Measurements from ENCODE around the gene RETREG2. TPM values are rescaled to one million over a fixed set of nuclear protein-coding genes. Genes with fewer than 3 reads are reported as not detected.
A peak's percentile ranks its signal among the peaks of the same experiment; 100 is the strongest.

Gene RETREG2
- total and polyA plus RNA-seq, 4 experiments from 2014 or later = 76.5 to 128 (median 103) TPM

DNA sequence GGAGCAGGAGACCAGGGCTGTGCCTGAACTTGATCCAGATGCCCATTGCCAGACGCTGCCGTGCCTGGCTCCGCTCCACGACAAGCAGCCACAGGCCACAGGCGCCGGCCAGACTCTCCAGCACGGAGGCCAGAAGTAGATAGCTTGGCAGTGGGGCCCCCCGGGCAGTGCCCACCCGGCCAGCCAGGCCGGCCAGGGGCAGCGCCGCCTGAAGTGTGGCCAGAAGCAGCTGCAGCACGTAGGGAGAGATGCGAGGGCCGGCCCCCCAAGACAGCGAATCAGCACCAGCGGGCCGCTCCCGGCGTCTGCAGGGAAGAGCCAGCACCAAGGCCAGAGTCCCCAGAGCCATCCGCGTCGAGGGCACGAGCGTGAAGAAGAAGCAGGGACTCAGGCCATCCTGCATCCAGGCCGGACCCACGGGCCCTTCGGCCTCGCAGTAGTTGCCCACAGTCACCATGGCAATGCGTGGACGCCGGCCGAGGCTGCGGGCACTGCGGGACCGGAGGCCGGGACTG lies 40.2 kb downstream of the RETREG2 start:
- H3K9me3 Mint-ChIP-seq = no peaks in the 10 kb centered on the region
- peak overlapping the region; percentile 53 for H3K27ac ChIP-seq (ENCODE audit: low read depth, low read length)
- peaks cover 29% of the 10 kb centered on the region for H3K36me3 ChIP-seq (ENCODE audit: insufficient read depth, low read length)
- peak in 3 of 5 donors; percentile 28 to 51 (median 37) for DNase-seq
- peak overlapping the region; percentile 81 to 93 (median 84) for H3K4me3 Mint-ChIP-seq
- ChIA-PET CTCF (ENCODE audit: partially characterized antibody) (interaction anchor here (1.0 to 14.5 kb wide), 7 partner anchors 9 to 76 kb away, joined by 3 to 253 read pairs (median 4); partner anchors contain the start of genes CNPPD1, GLB1L, NHEJ1 and RETREG2), POLR2A (ENCODE audit: partially characterized antibody) (interaction anchor here (0.7 to 15.3 kb wide), 14 partner anchors 10 to 77 kb away, joined by 3 to 424 read pairs (median 22); partner anchors contain the start of genes ANKZF1, ATG9A, CNPPD1 and DNAJB2)
- no peaks in the 10 kb centered on the region for H3K9me3 ChIP-seq (ENCODE audit: control insufficient read depth in 1 of 2, low read length in 2 of 2)
- peaks cover 10 to 29% of the 10 kb centered on the region in 2 donors for H3K36me3 Mint-ChIP-seq
- peak overlapping the region; percentile 49 to 68 for H3K4me3 ChIP-seq (ENCODE audit: low read length in 2 of 2)
- H3K4me1 Mint-ChIP-seq = peaks cover 8 to 25% (median 19%) of the 10 kb centered on the region in 4 donors
- intact Hi-C loops (cut with micrococcal nuclease) = loop anchor here (2.0 to 10.0 kb wide), 3 partner anchors 47 to 163 kb away; partner anchors contain the start of genes NHEJ1 and SLC23A3
- peak overlapping the region; percentile 74 to 96 (median 88) for H3K27ac Mint-ChIP-seq
- H3K27me3 ChIP-seq (ENCODE audit: insufficient read depth, low read length) = no peaks in the 10 kb centered on the region
- peaks cover 24% of the 10 kb centered on the region for H3K4me1 ChIP-seq (ENCODE audit: insufficient read depth, low read length)
- no peaks in the 10 kb centered on the region for H3K27me3 Mint-ChIP-seq

DNA sequence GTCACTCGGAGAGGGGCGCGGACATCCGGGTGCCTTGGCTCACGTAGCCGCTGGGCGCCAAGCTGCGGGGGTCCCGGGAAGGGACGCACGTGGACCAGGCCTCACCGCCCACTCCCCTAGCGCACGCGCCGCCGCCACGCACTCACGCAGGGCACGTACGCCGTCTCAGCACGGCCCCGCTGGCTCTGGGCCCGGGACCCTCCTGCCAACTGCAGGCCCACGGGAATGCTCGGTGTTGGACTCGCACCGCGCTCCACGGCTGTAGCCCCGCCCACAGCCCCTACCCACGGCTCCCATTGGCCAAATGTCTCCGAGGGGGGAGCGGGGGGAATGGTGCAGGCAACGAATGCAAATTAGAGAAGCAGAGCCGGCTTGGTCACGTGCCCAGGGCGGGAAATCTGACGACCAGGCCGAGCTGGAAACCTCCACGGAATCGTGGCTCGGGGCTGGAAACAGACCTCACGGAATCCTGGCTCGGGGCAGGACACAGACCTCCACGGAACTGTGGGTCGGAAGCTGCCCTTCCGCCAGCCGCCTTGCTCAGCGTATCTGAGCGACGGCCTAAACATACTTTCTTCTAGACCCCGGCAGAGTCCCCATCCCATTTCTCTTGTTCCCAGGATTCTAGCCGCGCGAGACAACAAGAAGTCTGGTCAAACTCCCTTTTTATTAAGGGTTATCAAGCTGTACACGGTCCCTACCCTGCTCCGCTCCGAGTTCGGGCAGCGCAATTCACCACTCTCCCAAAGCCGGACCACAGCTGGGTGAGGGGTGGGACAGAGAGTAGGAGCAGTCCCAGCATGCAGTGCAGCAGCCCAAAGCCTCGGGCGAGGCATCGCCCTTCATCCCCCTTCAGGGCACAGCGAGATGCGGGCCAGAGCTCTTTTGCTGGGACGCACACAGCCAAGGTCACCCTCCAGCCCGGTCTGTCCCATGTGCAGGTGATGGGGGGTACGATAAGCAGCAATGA lies 40.9 kb downstream of the RETREG2 start, which contains the start of gene ABCB6:
Gene ABCB6, minus strand, starts transcription at position 227 of the 970 bp plus-strand sequence. CDS start 285 bp downstream, outside the sequence.
- H3K4me3 ChIP-seq (ENCODE audit: low read length in 2 of 2) = peak within 1 kb of the TSS; percentile 49 to 68
- Mint-ChIP-seq H3K4me1 (peaks cover 8 to 25% (median 19%) of the 10 kb centered on the region in 4 donors), H3K9me3 (no peaks in the 10 kb centered on the region)

DNA sequence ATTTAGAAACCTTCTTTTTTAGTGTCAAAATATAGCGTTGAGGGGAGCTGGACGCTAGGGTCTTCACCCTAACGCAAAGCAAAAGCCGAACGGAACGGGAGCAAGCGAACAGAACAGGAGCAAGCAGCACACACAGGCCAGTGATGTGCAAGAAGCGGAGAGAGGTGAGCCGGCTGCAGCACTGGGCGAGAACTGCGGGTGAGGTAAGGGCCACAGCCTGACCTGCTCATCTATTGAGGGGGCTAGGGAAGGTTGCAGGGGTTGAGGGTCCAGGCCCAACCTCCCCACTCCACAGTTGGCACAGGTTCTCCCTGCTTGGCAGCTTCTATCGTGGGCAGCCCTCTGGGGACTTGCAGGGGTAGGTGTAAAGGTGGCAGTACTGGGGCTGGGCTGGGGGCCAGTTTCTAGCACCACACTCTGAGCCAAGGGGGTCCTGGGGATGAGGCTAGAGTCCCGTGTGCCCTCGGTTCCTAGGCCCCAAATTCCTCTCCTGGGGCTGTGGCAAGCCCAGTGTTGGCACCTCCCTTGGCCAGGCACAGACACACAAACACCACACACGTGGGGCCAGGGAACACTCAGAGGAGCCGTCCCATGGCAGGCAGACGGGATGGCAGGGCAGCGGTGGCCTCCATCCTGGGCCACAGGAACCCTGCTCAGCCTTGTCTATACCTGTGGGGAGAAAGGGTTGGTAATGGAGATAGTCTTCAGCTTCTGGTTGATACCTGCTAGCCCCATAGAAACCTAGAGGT lies 41.9 kb downstream of the RETREG2 start:
- POLR2A ChIA-PET (ENCODE audit: partially characterized antibody) = interaction anchor here (0.6 to 15.3 kb wide), 8 partner anchors 9 to 558 kb away, joined by 3 to 424 read pairs (median 56); partner anchors contain the start of genes ANKZF1, ATG9A, CNPPD1 and DNAJB2
- Histone ChIP-seq H3K27ac (ENCODE audit: low read depth, low read length) (no peak overlapping the region), H3K27me3 (ENCODE audit: insufficient read depth, low read length) (no peaks in the 10 kb centered on the region), H3K9me3 (ENCODE audit: control insufficient read depth in 1 of 2, low read length in 2 of 2) (no peaks in the 10 kb centered on the region), H3K4me3 (ENCODE audit: low read length in 2 of 2) (no peak overlapping the region), H3K4me1 (ENCODE audit: insufficient read depth, low read length) (peaks cover 24% of the 10 kb centered on the region), H3K36me3 (ENCODE audit: insufficient read depth, low read length) (peaks cover 46% of the 10 kb centered on the region)
- Mint-ChIP-seq H3K36me3 (peaks cover 24 to 46% of the 10 kb centered on the region in 2 donors), H3K27ac (peak overlapping the region in 4 of 7 donors; percentile 47 to 80 (median 60)), H3K4me1 (peaks cover 9 to 27% (median 19%) of the 10 kb centered on the region in 4 donors), H3K27me3 (no peaks in the 10 kb centered on the region), H3K9me3 (peaks cover 0 to 2% (median 0%) of the 10 kb centered on the region in 8 donors), H3K4me3 (peak overlapping the region in 7 of 8 donors; percentile 30 to 85 (median 46))
- CTCF ChIA-PET (ENCODE audit: partially characterized antibody) = interaction anchor here (1.0 to 14.5 kb wide), 6 partner anchors 46 to 75 kb away, joined by 3 to 253 read pairs (median 4); partner anchors contain the start of genes CNPPD1, NHEJ1, RETREG2 and SLC23A3
- no peak for DNase-seq
- intact Hi-C loops (cut with micrococcal nuclease) = loop anchor here (1.0 to 10.0 kb wide), 4 partner anchors 9 to 165 kb away; partner anchors contain the start of genes ANKZF1, ATG9A, NHEJ1 and SLC23A3

More for the DNA sequence above, 40.9 kb downstream of the RETREG2 start, which contains the start of gene ABCB6:
- Mint-ChIP-seq H3K27ac (peak within 1 kb of the TSS; percentile 74 to 96 (median 88)), H3K4me3 (peak within 1 kb of the TSS; percentile 82 to 93 (median 84)), H3K36me3 (peaks cover 17 to 36% of the 10 kb centered on the region in 2 donors), H3K27me3 (no peaks in the 10 kb centered on the region)
- Histone ChIP-seq H3K36me3 (ENCODE audit: insufficient read depth, low read length) (peaks cover 36% of the 10 kb centered on the region), H3K9me3 (ENCODE audit: control insufficient read depth in 1 of 2, low read length in 2 of 2) (no peaks in the 10 kb centered on the region), H3K27me3 (ENCODE audit: insufficient read depth, low read length) (no peaks in the 10 kb centered on the region), H3K4me1 (ENCODE audit: insufficient read depth, low read length) (peaks cover 24% of the 10 kb centered on the region), H3K27ac (ENCODE audit: low read depth, low read length) (peak within 1 kb of the TSS; percentile 53)
- ChIA-PET CTCF (ENCODE audit: partially characterized antibody) (interaction anchor here (0.6 to 14.5 kb wide), 9 partner anchors 8 to 76 kb away, joined by 3 to 253 read pairs (median 3); partner anchors contain the start of genes CNPPD1, GLB1L, NHEJ1 and RETREG2), POLR2A (ENCODE audit: partially characterized antibody) (interaction anchor here (0.7 to 15.3 kb wide), 13 partner anchors 10 to 76 kb away, joined by 3 to 424 read pairs (median 28); partner anchors contain the start of genes ANKZF1, ATG9A, CNPPD1 and DNAJB2)
- intact Hi-C loops (cut with micrococcal nuclease) = loop anchor here (1.0 to 10.0 kb wide), 4 partner anchors 10 to 164 kb away; partner anchors contain the start of genes ANKZF1, ATG9A, NHEJ1 and SLC23A3
- peak; percentile 81 to 93 (median 83) for DNase-seq

DNA sequence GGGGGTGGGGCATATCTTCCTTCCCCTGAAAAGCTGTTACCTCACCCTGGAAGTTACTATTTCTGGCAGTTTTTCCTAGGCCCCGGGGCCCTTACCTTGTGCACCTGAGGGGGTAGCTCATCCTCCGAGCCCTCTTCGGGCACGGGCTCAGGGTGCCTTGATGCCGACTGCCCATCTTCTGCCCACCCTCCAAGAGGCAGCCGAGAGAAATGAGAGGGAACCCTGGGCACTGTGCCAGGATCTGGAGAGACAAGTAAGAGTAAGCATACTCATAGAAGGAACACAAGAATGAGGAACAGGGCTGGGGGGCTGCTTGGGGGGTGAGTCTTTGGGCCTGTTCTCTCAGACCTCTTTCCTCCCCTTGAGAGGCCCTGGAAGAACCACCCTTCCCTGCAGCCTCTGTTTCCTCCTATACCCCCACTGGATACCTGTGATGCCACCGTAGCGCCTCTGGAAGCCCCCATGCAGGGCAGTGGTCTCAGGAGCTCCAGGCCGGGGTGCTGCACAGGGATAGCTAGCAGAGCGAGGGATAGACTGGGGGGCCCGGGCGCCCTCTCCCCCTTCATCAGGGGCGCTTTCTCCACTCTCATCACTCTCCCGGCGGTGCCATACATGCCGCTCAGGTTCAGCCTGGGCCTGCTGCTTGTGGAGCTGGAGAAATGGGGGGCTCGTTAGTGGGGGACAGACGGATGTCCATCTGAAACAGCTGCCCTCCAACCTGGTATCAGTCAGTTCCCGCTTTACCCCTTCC lies 42.8 kb downstream of the RETREG2 start:
- peaks cover 30 to 53% of the 10 kb centered on the region in 2 donors for H3K36me3 Mint-ChIP-seq
- peaks cover 0 to 2% (median 0%) of the 10 kb centered on the region in 8 donors for H3K9me3 Mint-ChIP-seq
- no peak for DNase-seq
- Histone ChIP-seq H3K4me1 (ENCODE audit: insufficient read depth, low read length) (peaks cover 24% of the 10 kb centered on the region), H3K36me3 (ENCODE audit: insufficient read depth, low read length) (peaks cover 55% of the 10 kb centered on the region), H3K9me3 (ENCODE audit: control insufficient read depth in 1 of 2, low read length in 2 of 2) (no peaks in the 10 kb centered on the region), H3K27me3 (ENCODE audit: insufficient read depth, low read length) (no peaks in the 10 kb centered on the region), H3K27ac (ENCODE audit: low read depth, low read length) (no peak overlapping the region), H3K4me3 (ENCODE audit: low read length in 2 of 2) (no peak overlapping the region)
- H3K27ac Mint-ChIP-seq = peak overlapping the region in 1 of 7 donors; percentile 60
- intact Hi-C loops (cut with micrococcal nuclease) = no loop called here
- ChIA-PET CTCF (ENCODE audit: partially characterized antibody) (interaction anchor here (1.0 to 12.2 kb wide), 4 partner anchors 9 to 74 kb away, joined by 3 to 186 read pairs (median 6); partner anchors contain the start of gene NHEJ1), POLR2A (ENCODE audit: partially characterized antibody) (interaction anchor here (0.6 to 6.9 kb wide), 7 partner anchors 8 to 559 kb away, joined by 3 to 98 read pairs (median 7); partner anchors contain the start of genes ANKZF1, ATG9A, GLB1L and STK16)
- H3K4me3 Mint-ChIP-seq = peak overlapping the region in 2 of 8 donors; percentile 43 to 46
- H3K27me3 Mint-ChIP-seq = no peaks in the 10 kb centered on the region
- peaks cover 11 to 34% (median 22%) of the 10 kb centered on the region in 4 donors for H3K4me1 Mint-ChIP-seq

DNA sequence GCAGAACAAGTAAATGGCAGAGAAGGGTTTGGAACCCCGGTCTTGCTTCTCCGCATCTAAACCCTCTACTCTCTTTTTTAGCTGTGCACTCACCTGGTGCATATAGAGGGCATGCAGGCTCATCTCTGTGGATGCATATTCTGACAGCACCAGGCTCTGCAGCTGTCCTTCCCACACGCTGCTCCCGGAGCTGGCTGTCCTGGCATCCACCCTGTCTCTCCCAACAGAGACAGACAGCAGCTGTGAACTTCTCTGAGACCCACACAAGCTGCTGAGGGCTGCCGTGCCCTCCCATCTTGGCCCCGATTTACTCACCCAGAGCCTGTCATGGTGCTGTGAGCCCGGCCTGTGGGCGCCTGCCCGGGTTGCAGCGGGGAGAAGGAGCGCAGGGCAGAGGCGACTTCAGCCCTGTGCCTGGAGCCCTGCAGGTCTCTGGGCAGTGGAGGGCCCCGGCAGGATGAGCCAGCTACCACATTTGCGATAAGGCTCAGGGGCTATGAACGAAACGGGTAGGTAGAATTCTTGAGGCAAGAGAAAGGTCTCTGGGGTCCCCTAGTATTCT lies 44.0 kb downstream of the RETREG2 start:
- Mint-ChIP-seq H3K4me3 (no peak overlapping the region), H3K9me3 (peaks cover 0 to 2% (median 0%) of the 10 kb centered on the region in 8 donors), H3K27ac (no peak overlapping the region), H3K36me3 (peaks cover 34 to 59% of the 10 kb centered on the region in 2 donors), H3K4me1 (peaks cover 15 to 40% (median 24%) of the 10 kb centered on the region in 4 donors), H3K27me3 (no peaks in the 10 kb centered on the region)
- Histone ChIP-seq H3K27me3 (ENCODE audit: insufficient read depth, low read length) (no peaks in the 10 kb centered on the region), H3K9me3 (ENCODE audit: control insufficient read depth in 1 of 2, low read length in 2 of 2) (no peaks in the 10 kb centered on the region), H3K4me1 (ENCODE audit: insufficient read depth, low read length) (peaks cover 28% of the 10 kb centered on the region), H3K4me3 (ENCODE audit: low read length in 2 of 2) (no peak overlapping the region), H3K36me3 (ENCODE audit: insufficient read depth, low read length) (peaks cover 63% of the 10 kb centered on the region), H3K27ac (ENCODE audit: low read depth, low read length) (no peak overlapping the region)
- no peak for DNase-seq
- ChIA-PET CTCF (ENCODE audit: partially characterized antibody) (interaction anchor here (1.0 kb wide), 1 partner anchor 77 kb away, joined by 3 read pairs; no protein-coding TSS in a partner anchor), POLR2A (ENCODE audit: partially characterized antibody) (interaction anchor here (0.6 to 6.9 kb wide), 6 partner anchors 8 to 45 kb away, joined by 3 to 80 read pairs (median 4); partner anchors contain the start of genes ANKZF1, ATG9A, CNPPD1 and TUBA4A)
- intact Hi-C loops (cut with micrococcal nuclease) = no loop called here

Data from CD4-positive, alpha-beta memory T cell (primary cell).